Colonic mucosa (tissue), 4 donors: ENCODE measurements around the gene ITFG1. TPM values are rescaled to one million over a fixed set of nuclear protein-coding genes. Genes with fewer than 3 reads are reported as not detected.

Source experiments
- DNase-seq: peaks from one replicate; pipeline ENCODE4 v3.0.0-alpha.2; 2020
- H3K27ac ChIP-seq: fragments of 200-600 bp; one replicate; pipeline ENCODE4 v1.8.0; 2021
- H3K27me3 ChIP-seq: fragments of 200-600 bp; one replicate; pipeline ENCODE4 v1.8.0; 2021
- H3K36me3 ChIP-seq: fragments of 200-600 bp; one replicate; pipeline ENCODE4 v1.8.0; 2021
- H3K4me1 ChIP-seq: fragments of 200-600 bp; one replicate; pipeline ENCODE4 v1.8.0; 2021; ENCODE audit warnings: mild to moderate bottlenecking
- H3K4me3 ChIP-seq: fragments of 200-600 bp; one replicate; pipeline ENCODE4 v1.8.0; 2021
- H3K9ac ChIP-seq, 2 donors: one replicate each; pipeline ENCODE4 v1.7.0; 2013; ENCODE audit warnings: control low read depth in 2 of 2, low read depth in 2 of 2, low read length in 2 of 2
- H3K9me3 ChIP-seq: fragments of 200-600 bp; one replicate; pipeline ENCODE4 v1.8.0; 2021
- intact Hi-C: fragments of 100-400 bp; cut with DNase I; formaldehyde crosslinking; loops from one replicate; pipeline ENCODE4 v1.14.1; 2022
- total RNA-seq, 2 donors: library from RNA; stranded (reverse); fragmentation: NEBNext Ultra II Directional in 1 of 2; extraction: Animal tissue kit (Norgen Biotek cat#: 25700) in 1 of 2; gene quantifications; one replicate each; pipeline ENCODE4 v1.2.1, GENCODE V29; 2021
- TF ChIP-seq, protein P1 (sequence below): fragments of 200-600 bp; IDR thresholded peaks from one replicate; pipeline ENCODE4 v1.8.0; 2022; ENCODE audit warnings: antibody characterized with exemption, mild to moderate bottlenecking
- donor health status: healthy.
- donor health status: DM: no; HTN: no; CAD: no.
- donor health status: DM: no; HTN: no; CAD: no.

Gene ITFG1
- total RNA-seq, 2 donors from 2014 or later, result 45.9 to 92.0 TPM

DNA sequence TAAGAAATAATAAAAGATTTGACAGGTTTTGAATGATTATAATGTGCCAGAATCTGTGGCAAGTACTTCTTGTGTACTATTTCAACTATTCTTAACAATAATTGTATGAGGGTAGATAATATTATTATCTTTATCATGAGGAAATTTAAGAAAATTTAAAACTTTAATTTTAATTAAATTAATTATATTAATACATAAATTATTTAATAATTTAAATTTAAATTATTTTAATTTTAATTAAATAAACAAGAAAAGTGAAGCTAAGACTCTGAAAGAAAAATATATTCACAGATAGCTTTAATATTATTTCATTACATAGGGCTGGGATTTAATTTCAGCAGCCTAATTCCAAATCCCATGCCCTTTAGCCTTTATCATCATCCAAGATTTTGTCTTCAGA, 285.7 kb downstream of the ITFG1 start:
- DNase-seq, result no peak
- intact Hi-C loops, result no loop called here
- H3K9ac ChIP-seq, result no peak overlapping the region
- no peaks in the 10 kb centered on the region for H3K27me3 ChIP-seq
- H3K36me3 ChIP-seq, result no peaks in the 10 kb centered on the region
- H3K4me1 ChIP-seq, result no peaks in the 10 kb centered on the region
- H3K9me3 ChIP-seq, result no peaks in the 10 kb centered on the region
- H3K27ac ChIP-seq, result no peak overlapping the region
- TF ChIP-seq, protein P1, sequence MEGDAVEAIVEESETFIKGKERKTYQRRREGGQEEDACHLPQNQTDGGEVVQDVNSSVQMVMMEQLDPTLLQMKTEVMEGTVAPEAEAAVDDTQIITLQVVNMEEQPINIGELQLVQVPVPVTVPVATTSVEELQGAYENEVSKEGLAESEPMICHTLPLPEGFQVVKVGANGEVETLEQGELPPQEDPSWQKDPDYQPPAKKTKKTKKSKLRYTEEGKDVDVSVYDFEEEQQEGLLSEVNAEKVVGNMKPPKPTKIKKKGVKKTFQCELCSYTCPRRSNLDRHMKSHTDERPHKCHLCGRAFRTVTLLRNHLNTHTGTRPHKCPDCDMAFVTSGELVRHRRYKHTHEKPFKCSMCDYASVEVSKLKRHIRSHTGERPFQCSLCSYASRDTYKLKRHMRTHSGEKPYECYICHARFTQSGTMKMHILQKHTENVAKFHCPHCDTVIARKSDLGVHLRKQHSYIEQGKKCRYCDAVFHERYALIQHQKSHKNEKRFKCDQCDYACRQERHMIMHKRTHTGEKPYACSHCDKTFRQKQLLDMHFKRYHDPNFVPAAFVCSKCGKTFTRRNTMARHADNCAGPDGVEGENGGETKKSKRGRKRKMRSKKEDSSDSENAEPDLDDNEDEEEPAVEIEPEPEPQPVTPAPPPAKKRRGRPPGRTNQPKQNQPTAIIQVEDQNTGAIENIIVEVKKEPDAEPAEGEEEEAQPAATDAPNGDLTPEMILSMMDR, result no peak
- no peak overlapping the region for H3K4me3 ChIP-seq

DNA sequence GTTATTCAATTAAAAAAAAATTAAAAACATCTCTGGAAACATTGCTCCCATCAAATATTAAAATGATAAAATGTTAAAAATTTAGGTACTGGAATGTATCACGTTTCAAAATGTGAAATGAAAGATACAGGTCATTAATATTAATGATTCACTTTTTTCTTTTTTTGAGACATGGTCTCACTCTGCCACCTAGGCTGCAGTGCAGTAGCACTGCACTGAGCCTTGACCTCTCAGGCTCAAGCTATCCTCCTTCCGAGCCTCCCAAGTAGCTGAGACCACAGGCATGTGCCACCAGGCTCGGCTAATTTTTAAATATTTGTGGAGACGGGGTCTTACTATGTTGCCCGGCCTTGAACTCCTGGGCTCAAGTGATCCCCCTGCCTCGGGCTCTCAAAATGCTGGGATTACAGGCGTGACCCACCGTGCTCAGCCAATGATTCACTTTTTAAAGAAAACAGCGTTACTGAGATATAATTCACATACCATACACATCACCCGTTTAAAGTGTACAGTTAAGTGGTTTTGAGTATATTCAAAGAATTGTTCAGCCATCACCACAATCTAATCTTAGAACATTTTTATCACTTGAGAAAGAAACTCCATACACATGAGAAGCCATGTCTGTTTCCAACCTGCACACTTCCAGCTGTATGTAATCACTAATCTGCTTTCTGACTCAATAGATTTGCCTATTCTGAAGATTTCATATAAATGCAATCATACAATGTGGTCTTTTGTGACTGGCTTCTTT, 298.0 kb downstream of the ITFG1 start:
- no peaks in the 10 kb centered on the region for H3K36me3 ChIP-seq
- H3K27me3 ChIP-seq, result no peaks in the 10 kb centered on the region
- intact Hi-C loops, result no loop called here
- DNase-seq, result no peak
- no peaks in the 10 kb centered on the region for H3K9me3 ChIP-seq
- no peaks in the 10 kb centered on the region for H3K4me1 ChIP-seq
- H3K27ac ChIP-seq, result no peak overlapping the region
- TF ChIP-seq, protein P1, result no peak
- no peak overlapping the region for H3K9ac ChIP-seq
- no peak overlapping the region for H3K4me3 ChIP-seq

DNA sequence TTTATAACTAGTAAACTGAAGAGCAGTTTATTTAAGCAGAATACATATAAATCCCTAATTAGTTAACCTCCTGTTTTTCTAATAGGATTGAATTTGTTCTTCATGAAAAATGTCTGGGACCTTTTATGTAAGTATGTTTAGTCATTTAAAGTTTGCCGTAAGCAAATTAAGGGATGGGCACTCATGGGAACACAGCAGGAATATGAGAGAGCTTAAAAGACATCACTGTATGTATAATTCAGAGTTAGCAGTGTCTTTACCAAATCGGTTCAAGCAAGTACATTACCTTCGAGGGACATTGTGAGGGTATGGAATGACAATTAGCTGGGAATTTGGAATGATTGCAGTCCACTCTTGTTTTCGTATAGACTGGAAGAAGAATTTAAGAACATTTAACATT, 299.4 kb downstream of the ITFG1 start:
- no peaks in the 10 kb centered on the region for H3K9me3 ChIP-seq
- H3K27me3 ChIP-seq, result no peaks in the 10 kb centered on the region
- no peak for DNase-seq
- TF ChIP-seq, protein P1, result no peak
- H3K4me3 ChIP-seq, result no peak overlapping the region
- H3K4me1 ChIP-seq, result no peaks in the 10 kb centered on the region
- intact Hi-C loops, result no loop called here
- no peak overlapping the region for H3K9ac ChIP-seq
- no peak overlapping the region for H3K27ac ChIP-seq
- H3K36me3 ChIP-seq, result no peaks in the 10 kb centered on the region

DNA sequence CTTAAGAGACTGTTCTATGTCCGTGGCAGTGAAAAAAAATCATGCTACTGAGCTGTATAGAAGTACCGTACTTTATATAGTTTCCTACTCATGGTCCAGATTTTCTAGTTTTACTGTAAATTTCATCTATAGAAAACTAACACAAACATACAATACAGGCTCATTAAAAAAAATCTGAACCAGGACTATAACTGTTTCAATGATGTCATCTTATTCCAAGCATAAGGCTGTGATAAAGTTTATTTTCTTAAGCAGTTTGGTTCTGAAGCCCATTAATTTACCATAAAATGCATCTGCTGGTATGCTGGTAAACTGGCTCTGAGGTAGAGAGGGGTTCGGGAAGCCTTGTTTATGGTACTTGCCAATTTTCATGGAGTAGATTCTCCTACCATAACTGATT, 300.4 kb downstream of the ITFG1 start:
- Histone ChIP-seq H3K4me1 (no peaks in the 10 kb centered on the region), H3K27me3 (no peaks in the 10 kb centered on the region), H3K9me3 (no peaks in the 10 kb centered on the region), H3K36me3 (no peaks in the 10 kb centered on the region), H3K4me3 (no peak overlapping the region), H3K9ac (no peak overlapping the region), H3K27ac (no peak overlapping the region)
- no peak for DNase-seq
- intact Hi-C loops, result no loop called here
- TF ChIP-seq, protein P1, result no peak

DNA sequence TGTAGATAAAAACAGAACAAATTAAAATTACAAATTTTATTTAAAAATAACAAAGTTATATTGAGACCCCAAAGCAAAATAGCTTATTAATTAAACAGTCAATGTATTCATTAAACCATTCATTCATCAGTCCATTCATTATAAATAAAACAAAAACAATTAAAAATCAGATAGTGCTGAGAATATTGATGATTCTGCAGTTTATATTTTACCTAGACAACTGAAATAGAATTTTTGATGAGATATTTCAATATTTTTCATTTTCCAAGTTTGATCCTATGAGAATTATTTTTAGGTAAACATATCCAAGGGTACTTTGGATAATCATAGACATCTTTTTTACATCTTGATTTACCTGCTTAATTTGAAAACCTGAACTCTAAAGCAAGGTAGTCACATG, 301.9 kb downstream of the ITFG1 start:
- Histone ChIP-seq H3K4me1 (no peaks in the 10 kb centered on the region), H3K27me3 (no peaks in the 10 kb centered on the region), H3K36me3 (no peaks in the 10 kb centered on the region), H3K9me3 (no peaks in the 10 kb centered on the region), H3K4me3 (no peak overlapping the region), H3K27ac (no peak overlapping the region), H3K9ac (no peak overlapping the region)
- TF ChIP-seq, protein P1, result no peak
- DNase-seq, result no peak
- intact Hi-C loops, result no loop called here
